KMS-11 (cell line): ENCODE data around the gene LMTK3.

Source experiments
- H2AFZ ChIP-seq: fragments of 200-600 bp; sonication (generic); 2 replicates; pipeline ENCODE4 v1.6.1; 2016; ENCODE audit warnings: antibody characterized with exemption, mixed run types, low read depth
- H3K27ac ChIP-seq: fragments of 200-600 bp; sonication (generic); 2 replicates; pipeline ENCODE4 v1.6.1; 2016; ENCODE audit warnings: mild to moderate bottlenecking, mixed run types
- H3K27me3 ChIP-seq: fragments of 200-600 bp; sonication (generic); 2 replicates; pipeline ENCODE4 v1.6.1; 2017; ENCODE audit warnings: mild to moderate bottlenecking, low read depth, mixed run types, moderate library complexity; ENCODE audit not compliant: insufficient read depth
- H3K36me3 ChIP-seq: fragments of 200-600 bp; sonication (generic); 2 replicates; pipeline ENCODE4 v1.6.1; 2017; ENCODE audit warnings: mild to moderate bottlenecking, mixed run types; ENCODE audit not compliant: insufficient read depth
- H3K4me1 ChIP-seq: fragments of 200-600 bp; sonication (generic); 2 replicates; pipeline ENCODE4 v1.6.1; 2016; ENCODE audit warnings: mild to moderate bottlenecking, low read depth, mixed run types; ENCODE audit not compliant: poor library complexity, severe bottlenecking
- H3K4me2 ChIP-seq: fragments of 200-600 bp; sonication (generic); 2 replicates; pipeline ENCODE4 v1.7.0; 2016; ENCODE audit warnings: mild to moderate bottlenecking, mixed run types
- H3K4me3 ChIP-seq: fragments of 200-600 bp; sonication (generic); IDR thresholded peaks from 2 replicates; pipeline ENCODE4 v1.6.1; 2017; ENCODE audit warnings: low read depth, low read length, mixed read lengths; ENCODE audit not compliant: insufficient read depth
- H3K79me2 ChIP-seq: fragments of 200-600 bp; sonication (generic); 2 replicates; pipeline ENCODE4 v1.6.1; 2016; ENCODE audit warnings: low read depth, mixed run types; ENCODE audit not compliant: insufficient read depth
- H3K9ac ChIP-seq: fragments of 200-600 bp; sonication (generic); 2 replicates; pipeline ENCODE4 v1.6.1; 2016; ENCODE audit warnings: mild to moderate bottlenecking, mixed run types
- H4K20me1 ChIP-seq: fragments of 200-600 bp; sonication (generic); 2 replicates; pipeline ENCODE4 v1.6.1; 2016; ENCODE audit warnings: mild to moderate bottlenecking, mixed run types; ENCODE audit not compliant: insufficient read depth
- CTCF ChIP-seq: fragments of 200-600 bp; sonication (generic); conservative IDR thresholded peaks from 2 replicates; pipeline ENCODE4 v1.6.1; 2017; ENCODE audit warnings: low read depth, mild to moderate bottlenecking, antibody characterized with exemption, low read length, moderate library complexity, mixed read lengths

The LMTK3 gene

DNA sequence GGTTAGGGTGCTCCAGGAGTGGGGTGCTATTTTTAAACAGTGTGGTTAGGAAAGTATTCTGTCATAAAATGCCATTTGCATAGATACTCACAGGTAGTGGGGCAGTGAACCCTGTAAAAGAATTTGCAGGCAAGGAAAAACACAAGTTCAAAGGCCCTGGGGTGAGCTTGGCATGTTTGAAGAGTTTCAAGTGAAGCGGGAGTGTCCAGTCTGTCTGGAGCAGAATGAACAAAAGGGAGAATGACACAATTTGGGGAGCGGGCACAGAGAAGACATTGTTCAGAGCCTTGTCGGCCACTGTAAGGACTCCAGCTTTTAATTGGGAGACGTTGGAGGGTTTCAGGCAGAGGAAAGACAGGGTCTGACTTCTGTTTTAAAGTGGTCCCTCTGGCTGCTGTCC, 63.1 kb downstream of the LMTK3 start:
- H2AFZ ChIP-seq, result no peak overlapping the region
- no peak for TF ChIP-seq CTCF
- H3K9ac ChIP-seq, result no peak overlapping the region
- H3K4me2 ChIP-seq, result no peak overlapping the region
- H3K27me3 ChIP-seq, result no peaks in the 10 kb centered on the region
- peaks cover 21% of the 10 kb centered on the region for H3K79me2 ChIP-seq
- no peak overlapping the region for H3K27ac ChIP-seq
- peaks cover 40% of the 10 kb centered on the region for H3K4me1 ChIP-seq
- peaks cover 38% of the 10 kb centered on the region; the same call in 1 of the 2 replicates for H3K36me3 ChIP-seq
- H4K20me1 ChIP-seq, result 0 out of 2 replicates have a peak, but pooled peaks cover 4% of the 10 kb centered on the region
- no peak overlapping the region for H3K4me3 ChIP-seq

GRCh38 chr19:48446579-48446978, 65.1 kb downstream of the LMTK3 start:
- no peak for TF ChIP-seq CTCF
- Histone ChIP-seq H3K36me3 (peaks cover 25% of the 10 kb centered on the region; the same call in 1 of the 2 replicates), H3K27ac (peak overlapping the region; percentile 81)

DNA sequence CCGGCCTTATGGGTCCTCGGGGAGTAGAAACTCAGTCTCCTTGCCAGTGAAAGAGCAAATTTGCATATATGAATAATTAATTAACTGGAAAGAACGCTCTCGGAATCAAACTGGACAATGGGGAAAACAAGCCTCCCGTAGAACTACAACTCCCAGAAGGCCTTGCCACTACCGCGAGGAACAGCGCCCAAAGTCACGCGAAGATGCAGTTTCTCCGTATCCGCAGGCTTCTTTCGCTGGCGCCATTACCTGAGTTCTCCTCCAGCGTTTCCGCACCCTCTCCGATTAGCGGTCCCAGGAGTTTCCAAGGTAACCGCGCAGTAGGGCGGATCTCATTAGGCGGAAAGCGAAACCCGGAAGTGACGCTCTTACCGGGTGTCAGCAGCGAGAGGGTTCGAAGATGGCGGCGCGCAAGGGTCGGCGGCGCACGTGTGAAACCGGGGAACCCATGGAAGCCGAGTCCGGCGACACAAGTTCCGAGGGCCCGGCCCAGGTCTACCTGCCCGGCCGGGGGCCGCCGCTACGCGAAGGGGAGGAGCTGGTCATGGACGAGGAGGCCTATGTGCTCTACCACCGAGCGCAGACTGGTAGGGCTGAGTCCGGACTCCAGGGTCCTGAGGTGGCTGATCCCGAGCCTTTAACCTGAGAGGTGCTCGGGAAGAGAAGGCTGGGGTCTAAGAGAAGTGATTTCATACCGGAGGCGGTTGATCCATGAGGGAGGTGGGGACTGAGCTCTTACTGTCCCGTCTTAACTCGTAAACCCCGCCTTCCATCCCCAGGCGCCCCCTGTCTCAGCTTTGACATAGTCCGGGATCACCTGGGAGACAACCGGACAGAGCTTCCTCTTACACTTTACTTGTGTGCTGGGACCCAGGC, 65.8 kb downstream of the LMTK3 start, which contains the start of gene GRWD1:
Gene GRWD1 (plus strand): TSS at position 378 of the 876 bp plus-strand sequence. CDS start 23 bp downstream, at position 401.
- H3K9ac ChIP-seq, result peak within 1 kb of the TSS; percentile 93
- peak; percentile 8; the same call in 1 of the 2 replicates for TF ChIP-seq CTCF
- peaks cover 40% of the 10 kb centered on the region for H3K4me1 ChIP-seq
- H3K4me2 ChIP-seq, result peak within 1 kb of the TSS; percentile 97
- H2AFZ ChIP-seq, result peak within 1 kb of the TSS; percentile 73
- no peak within 1 kb of the TSS for H3K4me3 ChIP-seq
- H4K20me1 ChIP-seq, result no peaks in the 10 kb centered on the region
- H3K27me3 ChIP-seq, result no peaks in the 10 kb centered on the region
- peaks cover 21% of the 10 kb centered on the region for H3K79me2 ChIP-seq
- H3K36me3 ChIP-seq, result peaks cover 20% of the 10 kb centered on the region; the same call in 1 of the 2 replicates
- H3K27ac ChIP-seq, result peak within 1 kb of the TSS; percentile 81

More at GRCh38 chr19:48446579-48446978, 65.1 kb downstream of the LMTK3 start:
- Histone ChIP-seq H3K4me3 (no peak overlapping the region), H3K9ac (peak overlapping the region; percentile 93), H3K4me2 (peak overlapping the region; percentile 97), H3K4me1 (peaks cover 40% of the 10 kb centered on the region), H2AFZ (no peak overlapping the region), H3K79me2 (peaks cover 21% of the 10 kb centered on the region), H4K20me1 (no peaks in the 10 kb centered on the region), H3K27me3 (no peaks in the 10 kb centered on the region)

DNA sequence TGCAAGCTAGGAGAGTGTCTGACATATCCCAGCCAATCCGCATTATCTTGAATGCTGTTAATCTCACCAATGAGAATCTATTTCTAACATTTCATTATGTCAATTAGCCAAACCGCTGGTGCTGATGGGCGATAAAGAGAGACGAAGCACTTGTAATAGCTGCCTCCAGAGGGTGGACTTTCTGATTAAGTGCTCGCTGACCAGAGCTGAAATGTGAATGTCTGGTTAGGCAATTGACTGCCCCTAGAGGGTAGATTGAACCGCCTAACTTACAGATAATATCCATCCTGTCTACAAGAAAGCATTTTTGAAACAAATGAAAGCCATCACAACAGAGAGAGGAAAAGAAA, 66.4 kb downstream of the LMTK3 start:
- H3K27me3 ChIP-seq, result no peaks in the 10 kb centered on the region

More for the DNA sequence above, 66.4 kb downstream of the LMTK3 start:
- TF ChIP-seq CTCF, result peak; percentile 67
- H4K20me1 ChIP-seq, result no peaks in the 10 kb centered on the region
- no peak overlapping the region for H3K4me3 ChIP-seq
- H2AFZ ChIP-seq, result peak overlapping the region; percentile 73
- H3K9ac ChIP-seq, result peak overlapping the region; percentile 93
- peak overlapping the region; percentile 81 for H3K27ac ChIP-seq
- peaks cover 40% of the 10 kb centered on the region for H3K4me1 ChIP-seq
- peak overlapping the region; percentile 83 for H3K4me2 ChIP-seq
- H3K36me3 ChIP-seq, result peaks cover 17% of the 10 kb centered on the region; the same call in 1 of the 2 replicates
- H3K79me2 ChIP-seq, result peaks cover 21% of the 10 kb centered on the region
